ENCODE results near the gene FGF1. TPM values are rescaled to one million over a fixed set of nuclear protein-coding genes. Genes with fewer than 3 reads are reported as not detected.

FGF1 gene
- total RNA-seq, 6 experiments from 2014 or later: 0.12 to 0.56 (median 0.42) TPM; not detected in 1

DNA sequence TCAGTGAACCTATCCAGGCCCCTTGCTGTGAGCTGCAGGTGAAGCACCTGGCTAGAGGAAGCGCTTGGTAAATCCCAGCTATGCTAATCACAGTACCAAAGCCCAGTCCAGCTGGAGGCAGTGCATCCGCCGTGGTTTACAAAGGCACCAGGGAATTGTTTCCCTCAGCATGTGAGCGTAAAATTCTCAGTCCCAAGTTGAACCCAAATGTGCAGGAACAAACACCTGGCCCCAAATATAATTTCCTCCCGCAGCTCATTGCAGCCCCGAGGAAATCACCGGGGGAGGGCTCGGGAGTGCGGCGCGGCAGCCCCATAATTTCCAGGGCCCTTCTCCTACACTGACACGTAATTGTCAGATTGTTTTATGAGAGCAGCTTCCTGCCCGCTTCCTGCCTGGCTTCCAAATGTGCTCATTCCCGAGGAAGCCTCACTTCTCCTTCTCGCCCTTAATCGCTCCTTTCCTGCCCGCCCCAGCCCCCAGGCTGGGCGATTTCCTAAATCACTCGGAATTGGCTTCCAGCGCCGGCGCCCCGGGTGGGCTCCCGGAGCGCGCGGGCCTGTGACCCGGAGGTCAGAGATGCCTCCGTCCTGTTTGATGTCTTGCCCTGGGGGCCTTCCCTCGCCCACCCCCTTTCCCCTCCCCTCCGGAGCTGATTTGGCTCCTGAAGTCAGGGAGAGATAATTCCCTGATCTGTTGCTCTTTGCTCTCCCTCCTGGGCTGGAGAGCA lies 134.4 kb downstream of the FGF1 start:
- H3K27me3 ChIP-seq: no peaks in the 10 kb centered on the region
- intact Hi-C loops (cut with DNase I): no loop called here
- DNase-seq (no peak), ATAC-seq (peak; percentile 19 to 55 (median 44))
- no peak for TF ChIP-seq POLR2A (IDR thresholded peaks at IDR 0.05)
- TF ChIP-seq, protein P1, sequence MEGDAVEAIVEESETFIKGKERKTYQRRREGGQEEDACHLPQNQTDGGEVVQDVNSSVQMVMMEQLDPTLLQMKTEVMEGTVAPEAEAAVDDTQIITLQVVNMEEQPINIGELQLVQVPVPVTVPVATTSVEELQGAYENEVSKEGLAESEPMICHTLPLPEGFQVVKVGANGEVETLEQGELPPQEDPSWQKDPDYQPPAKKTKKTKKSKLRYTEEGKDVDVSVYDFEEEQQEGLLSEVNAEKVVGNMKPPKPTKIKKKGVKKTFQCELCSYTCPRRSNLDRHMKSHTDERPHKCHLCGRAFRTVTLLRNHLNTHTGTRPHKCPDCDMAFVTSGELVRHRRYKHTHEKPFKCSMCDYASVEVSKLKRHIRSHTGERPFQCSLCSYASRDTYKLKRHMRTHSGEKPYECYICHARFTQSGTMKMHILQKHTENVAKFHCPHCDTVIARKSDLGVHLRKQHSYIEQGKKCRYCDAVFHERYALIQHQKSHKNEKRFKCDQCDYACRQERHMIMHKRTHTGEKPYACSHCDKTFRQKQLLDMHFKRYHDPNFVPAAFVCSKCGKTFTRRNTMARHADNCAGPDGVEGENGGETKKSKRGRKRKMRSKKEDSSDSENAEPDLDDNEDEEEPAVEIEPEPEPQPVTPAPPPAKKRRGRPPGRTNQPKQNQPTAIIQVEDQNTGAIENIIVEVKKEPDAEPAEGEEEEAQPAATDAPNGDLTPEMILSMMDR (IDR thresholded peaks at IDR 0.05): no peak
- no peak overlapping the region for H3K4me3 ChIP-seq
- H3K9me3 ChIP-seq: no peaks in the 10 kb centered on the region
- H3K27ac ChIP-seq: no peak overlapping the region
- no peaks in the 10 kb centered on the region for H3K4me1 ChIP-seq
- 13% methylated on average over 25 of the region's 31 CpGs for WGBS (ENCODE audit: insufficient coverage, low coverage, low lambda C conversion rate, missing lambda C conversion rate)
- no peaks in the 10 kb centered on the region for H3K36me3 ChIP-seq

DNA sequence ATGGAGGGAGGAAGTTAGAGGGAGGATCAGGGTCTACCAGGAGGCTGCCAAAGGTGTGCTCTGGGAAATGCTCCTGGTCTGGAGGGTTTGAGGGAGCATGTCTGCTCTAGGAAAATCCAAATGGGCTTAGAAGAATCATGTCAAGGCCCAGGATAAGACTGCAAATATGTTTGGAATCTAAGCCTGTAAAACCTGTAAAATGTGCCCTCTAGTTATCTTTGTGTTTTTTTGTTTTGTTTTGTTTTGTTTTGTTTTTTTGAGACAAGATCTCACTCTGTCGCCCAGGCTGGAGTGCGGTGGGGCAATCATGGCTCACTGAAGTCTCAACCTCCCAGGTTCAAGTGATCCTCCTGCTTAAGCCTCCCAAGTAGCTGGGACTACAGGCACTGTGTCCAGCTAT lies 135.4 kb downstream of the FGF1 start:
- intact Hi-C loops (cut with DNase I): no loop called here
- Histone ChIP-seq H3K27ac (no peak overlapping the region), H3K9me3 (no peaks in the 10 kb centered on the region), H3K36me3 (no peaks in the 10 kb centered on the region), H3K4me3 (no peak overlapping the region), H3K27me3 (no peaks in the 10 kb centered on the region), H3K4me1 (no peaks in the 10 kb centered on the region)
- 85% methylated on average over 2 of the region's 2 CpGs for WGBS (ENCODE audit: insufficient coverage, low coverage, low lambda C conversion rate, missing lambda C conversion rate)
- ATAC-seq: no peak
- TF ChIP-seq, protein P1 (IDR thresholded peaks at IDR 0.05): no peak
- no peak for TF ChIP-seq POLR2A (IDR thresholded peaks at IDR 0.05)
- no peak for DNase-seq

DNA sequence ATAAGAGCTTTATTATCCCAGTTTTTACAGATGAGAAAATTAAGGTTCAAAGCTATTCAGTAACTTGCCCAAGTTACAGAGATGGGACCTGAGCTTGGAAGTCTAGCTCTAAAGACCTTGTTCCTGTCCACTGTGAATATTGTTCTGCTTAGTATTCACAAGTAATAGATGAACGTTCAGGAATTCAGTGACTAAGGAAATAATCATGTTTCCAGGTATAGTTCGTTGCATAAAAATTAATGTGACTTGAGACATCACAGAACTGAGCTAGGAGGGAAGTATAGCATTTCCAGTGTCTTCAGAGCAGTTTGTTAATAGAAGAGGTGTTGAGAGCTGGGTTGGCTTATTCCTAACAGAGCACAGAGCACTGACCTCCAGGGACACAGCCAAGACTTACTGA lies 136.1 kb downstream of the FGF1 start:
- WGBS (ENCODE audit: insufficient coverage, low coverage, low lambda C conversion rate, missing lambda C conversion rate): 11% methylated on average over 2 of the region's 2 CpGs
- TF ChIP-seq, protein P1 (IDR thresholded peaks at IDR 0.05): no peak
- TF ChIP-seq POLR2A (IDR thresholded peaks at IDR 0.05): no peak

DNA sequence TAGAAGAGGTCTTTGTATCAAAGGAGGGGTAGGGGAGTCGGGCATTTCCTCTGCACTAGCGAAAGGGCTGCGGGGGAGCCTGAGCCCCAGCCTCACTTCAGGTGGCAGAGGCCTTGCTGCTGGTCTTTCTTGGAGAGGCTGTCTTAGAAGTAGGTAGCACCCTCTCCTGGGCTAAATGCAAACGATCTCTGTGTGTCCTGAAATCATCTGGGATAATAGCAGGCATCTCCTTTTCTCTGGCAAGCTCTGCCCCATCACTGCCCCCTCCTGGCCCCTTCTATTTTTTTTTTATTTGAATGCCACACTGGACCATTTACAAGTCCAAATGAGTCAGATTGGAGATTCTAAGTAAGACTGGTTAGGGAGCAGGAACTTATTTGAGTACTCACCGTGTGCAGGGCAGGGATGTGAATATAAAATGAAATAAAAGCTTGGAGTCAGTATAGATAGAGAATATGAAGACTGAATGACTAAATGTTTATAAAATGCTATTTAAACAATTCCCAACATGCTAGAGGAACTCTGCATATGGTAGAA lies 137.1 kb downstream of the FGF1 start:
- no peaks in the 10 kb centered on the region for H3K9me3 ChIP-seq
- no peak for TF ChIP-seq POLR2A (IDR thresholded peaks at IDR 0.05)
- TF ChIP-seq, protein P1 (IDR thresholded peaks at IDR 0.05): peak; percentile 80 to 91 (median 88)
- H3K27ac ChIP-seq: no peak overlapping the region
- peak in 2 of 3 donors; percentile 21 to 73 for DNase-seq
- no peaks in the 10 kb centered on the region for H3K27me3 ChIP-seq
- ATAC-seq: peak; percentile 98 to 99 (median 98)
- H3K4me1 ChIP-seq: no peaks in the 10 kb centered on the region
- no peak overlapping the region for H3K4me3 ChIP-seq
- WGBS (ENCODE audit: insufficient coverage, low coverage, low lambda C conversion rate, missing lambda C conversion rate): 2% methylated on average over 5 of the region's 5 CpGs
- intact Hi-C loops (cut with DNase I): loop anchor here (5.0 to 10.0 kb wide), 2 partner anchors 384 to 397 kb away; no protein-coding TSS in a partner anchor
- H3K36me3 ChIP-seq: no peaks in the 10 kb centered on the region

More for the DNA sequence above, 136.1 kb downstream of the FGF1 start:
- Histone ChIP-seq H3K27me3 (no peaks in the 10 kb centered on the region), H3K36me3 (no peaks in the 10 kb centered on the region), H3K9me3 (no peaks in the 10 kb centered on the region), H3K4me1 (no peaks in the 10 kb centered on the region), H3K27ac (no peak overlapping the region), H3K4me3 (no peak overlapping the region)
- DNase-seq (no peak), ATAC-seq (no peak)
- intact Hi-C loops (cut with DNase I): loop anchor here (5.0 to 10.0 kb wide), 2 partner anchors 385 to 398 kb away; no protein-coding TSS in a partner anchor
